Breast epithelium (tissue), 4 donors: ENCODE results near the gene NTSR1. TPM values are rescaled to one million over a fixed set of nuclear protein-coding genes. Genes with fewer than 3 reads are reported as not detected.

Experiments
- DNase-seq, 2 donors: peaks; one replicate each; pipeline ENCODE4 v3.0.0-alpha.2; 2019; ENCODE audit warnings: low spot score in 2 of 2
- H3K27ac ChIP-seq, 2 donors: fragments of 200-600 bp; sonication (generic) in 1 of 2; one replicate each; pipeline ENCODE4 v1.5.1; 2016 to 2019; ENCODE audit warnings: mild to moderate bottlenecking in 1 of 2
- H3K27me3 ChIP-seq, 2 donors: fragments of 200-600 bp; sonication (generic) in 1 of 2; one replicate each; pipeline versions ENCODE4 v1.5.1 to v1.6.0; 2017 to 2019; ENCODE audit warnings: control low read depth in 1 of 2, mild to moderate bottlenecking in 1 of 2
- H3K36me3 ChIP-seq: fragments of 200-600 bp; one replicate; pipeline ENCODE4 v1.5.1; 2019
- H3K4me1 ChIP-seq, 2 donors: fragments of 200-600 bp; sonication (generic); one replicate each; pipeline ENCODE4 v1.5.1; 2016 to 2019; ENCODE audit warnings: control low read depth in 1 of 2
- H3K4me3 ChIP-seq, 3 donors: fragments of 200-600 bp; sonication (generic); 1 replicate in 2 of 3; 2 replicates in 1 of 3; pipeline ENCODE4 v1.5.1; 2016 to 2019; ENCODE audit warnings: mild to moderate bottlenecking in 3 of 3, moderate library complexity in 2 of 3
- H3K9me3 ChIP-seq, 2 donors: fragments of 200-600 bp; sonication (generic) in 1 of 2; one replicate each; pipeline ENCODE4 v1.5.1; 2016 to 2019; ENCODE audit warnings: control low read depth in 1 of 2
- CTCF ChIP-seq, 3 donors: fragments of 450-650 bp; IDR thresholded peaks; one replicate each; pipeline ENCODE4 v1.5.1; 2016 to 2017; ENCODE audit warnings: antibody characterized with exemption in 3 of 3, mild to moderate bottlenecking in 3 of 3, moderate library complexity in 3 of 3
- POLR2A ChIP-seq: fragments of 450-650 bp; IDR thresholded peaks from one replicate; pipeline ENCODE4 v1.6.1; 2016; ENCODE audit warnings: antibody characterized with exemption, mild to moderate bottlenecking, moderate library complexity
- POLR2AphosphoS5 ChIP-seq, 3 donors: sonication (generic); formaldehyde crosslinking; IDR thresholded peaks; one replicate each; pipeline ENCODE4 v1.6.1; 2017; ENCODE audit warnings: antibody characterized with exemption in 3 of 3
- intact Hi-C: fragments of 100-400 bp; cut with DNase I; formaldehyde crosslinking; loops from one replicate; pipeline ENCODE4 v1.15.1; 2023; ENCODE audit warnings: low total_unique reads
- total RNA-seq, 3 donors: library from RNA; depleted of rRNA; stranded (reverse); fragments of >200 nt; gene quantifications; one replicate each; pipeline ENCODE4 v1.1.0, GENCODE V29; 2016

NTSR1 gene
- total RNA-seq, 3 donors from 2014 or later = under 0.01 TPM; not detected in 2

DNA sequence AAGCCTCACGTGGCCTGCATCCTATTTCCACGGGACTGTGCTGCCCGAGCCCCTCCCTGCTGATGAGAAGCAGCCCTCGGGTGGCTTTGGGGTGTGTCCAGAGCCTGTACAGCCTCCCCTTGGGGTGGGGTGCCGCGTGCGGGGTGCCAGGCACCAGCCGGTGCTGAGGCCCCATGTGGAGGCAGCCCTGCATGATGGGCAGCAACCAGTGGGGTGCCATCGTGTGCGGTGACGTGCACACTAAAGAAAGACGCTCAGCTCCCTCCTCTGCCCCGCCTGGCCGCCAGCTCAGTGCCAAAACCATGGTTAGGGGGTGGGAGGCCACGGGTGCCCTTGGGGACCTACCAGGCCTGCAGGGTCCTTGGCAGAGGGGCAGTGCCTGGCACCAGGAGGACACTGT, 26.2 kb downstream of the NTSR1 start:
- Histone ChIP-seq H3K27ac (no peak overlapping the region), H3K9me3 (no peaks in the 10 kb centered on the region), H3K36me3 (no peaks in the 10 kb centered on the region), H3K27me3 (peaks cover 0 to 78% of the 10 kb centered on the region in 2 donors), H3K4me3 (no peak overlapping the region), H3K4me1 (no peaks in the 10 kb centered on the region)
- DNase-seq = peak in 1 of 2 donors; percentile 36
- TF ChIP-seq POLR2A (no peak), POLR2AphosphoS5 (IDR thresholded peaks at IDR 0.05) (no peak), CTCF (IDR thresholded peaks at IDR 0.05) (no peak)
- intact Hi-C loops = no loop called here

- H3K4me3 ChIP-seq = no peak overlapping the region
- no peaks in the 10 kb centered on the region for H3K9me3 ChIP-seq
- H3K27me3 ChIP-seq = peaks cover 0 to 82% of the 10 kb centered on the region in 2 donors
- H3K36me3 ChIP-seq = no peaks in the 10 kb centered on the region
- no peaks in the 10 kb centered on the region for H3K4me1 ChIP-seq
- intact Hi-C loops = no loop called here
- TF ChIP-seq POLR2AphosphoS5 (IDR thresholded peaks at IDR 0.05) (no peak), CTCF (IDR thresholded peaks at IDR 0.05) (no peak), POLR2A (no peak)
- peak in 1 of 2 donors; percentile 41 for DNase-seq
- H3K27ac ChIP-seq = no peak overlapping the region
These were observed 26.7 kb downstream of the NTSR1 start for GRCh38 chr20:62735331-62735821.

DNA sequence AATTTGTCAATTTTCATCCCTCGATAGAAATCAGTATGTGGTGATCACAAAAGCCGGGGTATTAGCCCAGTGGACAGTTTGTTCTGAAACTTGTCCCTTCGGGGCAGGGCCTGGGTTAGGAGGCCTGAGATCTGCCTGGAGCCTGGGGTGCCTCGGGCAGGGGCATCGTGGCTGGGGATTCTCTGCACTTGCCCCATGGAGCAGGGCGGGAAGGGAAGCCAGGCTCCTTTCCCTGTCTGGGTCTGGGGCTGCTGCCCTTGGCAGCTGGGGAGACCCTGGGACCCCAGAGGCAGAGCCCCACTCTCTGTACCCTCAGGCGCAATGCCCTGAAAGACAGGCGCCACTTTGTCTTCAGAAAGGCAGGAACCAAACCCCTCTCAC, 27.4 kb downstream of the NTSR1 start:
- no peak for TF ChIP-seq POLR2AphosphoS5 (IDR thresholded peaks at IDR 0.05)
- TF ChIP-seq POLR2A = no peak
- TF ChIP-seq CTCF (IDR thresholded peaks at IDR 0.05) = no peak
- Histone ChIP-seq H3K9me3 (no peaks in the 10 kb centered on the region), H3K27ac (no peak overlapping the region), H3K4me3 (no peak overlapping the region), H3K27me3 (peaks cover 0 to 86% of the 10 kb centered on the region in 2 donors), H3K4me1 (no peaks in the 10 kb centered on the region), H3K36me3 (no peaks in the 10 kb centered on the region)
- intact Hi-C loops = no loop called here
- peak in 1 of 2 donors; percentile 39 for DNase-seq

DNA sequence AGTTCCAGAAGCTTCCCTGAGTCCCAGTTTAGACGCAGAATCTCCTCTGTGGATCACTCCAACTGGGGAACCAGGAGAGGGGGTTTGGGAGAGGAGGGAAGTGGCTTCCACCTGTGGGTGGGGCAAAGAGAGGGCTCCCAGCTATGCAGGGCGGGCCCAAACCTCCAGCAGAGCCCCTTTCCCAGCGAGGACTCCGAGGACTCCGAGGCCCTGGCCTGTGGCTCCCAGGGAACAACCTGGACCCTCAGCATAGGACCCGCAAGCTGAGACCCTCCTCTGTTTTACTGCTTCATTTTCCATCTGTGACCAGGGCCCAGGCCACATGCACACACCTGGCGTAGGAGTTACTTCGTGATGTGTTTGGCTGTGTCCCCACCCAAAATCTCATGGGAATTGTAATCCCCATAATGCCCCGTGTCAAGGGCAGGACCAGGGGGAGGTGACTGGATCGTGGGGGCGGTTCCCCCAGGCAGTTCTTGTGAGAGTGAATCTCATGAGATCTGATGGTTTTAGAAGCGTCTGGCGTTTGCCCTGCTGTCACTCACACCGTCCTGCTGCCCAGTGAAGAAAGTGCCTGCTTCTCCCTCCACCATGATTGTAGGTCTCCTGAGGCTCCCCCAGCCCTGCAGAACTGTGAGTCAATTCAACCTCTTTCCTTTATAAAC, 27.9 kb downstream of the NTSR1 start:
- TF ChIP-seq CTCF (IDR thresholded peaks at IDR 0.05) (no peak), POLR2AphosphoS5 (IDR thresholded peaks at IDR 0.05) (no peak), POLR2A (no peak)
- intact Hi-C loops = no loop called here
- DNase-seq = peak in 1 of 2 donors; percentile 33
- Histone ChIP-seq H3K27me3 (peaks cover 0 to 91% of the 10 kb centered on the region in 2 donors), H3K4me3 (no peak overlapping the region), H3K9me3 (no peaks in the 10 kb centered on the region), H3K4me1 (no peaks in the 10 kb centered on the region), H3K36me3 (no peaks in the 10 kb centered on the region), H3K27ac (no peak overlapping the region)

DNA sequence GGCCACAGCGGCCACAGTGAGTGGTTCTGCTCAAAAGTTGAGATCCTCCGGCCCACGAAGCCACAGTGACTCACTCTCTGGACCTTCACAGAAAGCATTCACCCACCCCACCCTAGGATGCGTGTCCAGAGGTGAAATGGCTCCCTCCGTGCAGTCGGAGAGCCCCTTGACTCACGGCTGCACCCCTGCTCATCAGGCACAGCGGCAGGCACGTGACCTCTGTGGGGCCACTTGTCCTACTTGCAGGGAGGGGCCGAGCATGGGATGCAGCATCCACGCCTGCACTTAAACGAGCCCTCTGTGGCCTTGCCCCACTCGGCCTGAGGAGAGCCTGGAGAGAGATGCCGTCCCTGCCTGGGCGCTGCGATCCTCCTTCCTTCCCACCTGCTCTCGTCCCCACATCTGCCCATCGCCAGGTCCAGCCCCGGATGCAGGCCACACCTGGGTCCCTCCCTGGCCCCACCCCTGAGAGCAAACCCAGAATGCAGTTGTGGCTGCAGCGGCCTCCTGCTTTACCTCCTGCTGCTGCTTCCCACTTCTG, 28.7 kb downstream of the NTSR1 start:
- no peak overlapping the region for H3K4me3 ChIP-seq
- peaks cover 0 to 94% of the 10 kb centered on the region in 2 donors for H3K27me3 ChIP-seq
- H3K27ac ChIP-seq = no peak overlapping the region
- TF ChIP-seq POLR2AphosphoS5 (IDR thresholded peaks at IDR 0.05) (no peak), CTCF (IDR thresholded peaks at IDR 0.05) (no peak), POLR2A (no peak)
- H3K9me3 ChIP-seq = no peaks in the 10 kb centered on the region
- intact Hi-C loops = no loop called here
- DNase-seq = peak in 1 of 2 donors; percentile 39
- H3K4me1 ChIP-seq = no peaks in the 10 kb centered on the region
- H3K36me3 ChIP-seq = no peaks in the 10 kb centered on the region
